GM19351 (cell line): Measurements from ENCODE around the gene PEDS1.
"Not testable (repeated sequence)": the region's sequence is repeated elsewhere in the genome, so short reads cannot be mapped to it uniquely, and the experiment has no call there.

Experiments
- ATAC-seq: cut with Tn5 transposase; IDR thresholded peaks from one replicate; pipeline ENCODE4 v1.9.1; 2021; ENCODE audit warnings: mild to moderate bottlenecking, moderate library complexity; ENCODE audit not compliant: unreplicated experiment

Gene PEDS1

DNA sequence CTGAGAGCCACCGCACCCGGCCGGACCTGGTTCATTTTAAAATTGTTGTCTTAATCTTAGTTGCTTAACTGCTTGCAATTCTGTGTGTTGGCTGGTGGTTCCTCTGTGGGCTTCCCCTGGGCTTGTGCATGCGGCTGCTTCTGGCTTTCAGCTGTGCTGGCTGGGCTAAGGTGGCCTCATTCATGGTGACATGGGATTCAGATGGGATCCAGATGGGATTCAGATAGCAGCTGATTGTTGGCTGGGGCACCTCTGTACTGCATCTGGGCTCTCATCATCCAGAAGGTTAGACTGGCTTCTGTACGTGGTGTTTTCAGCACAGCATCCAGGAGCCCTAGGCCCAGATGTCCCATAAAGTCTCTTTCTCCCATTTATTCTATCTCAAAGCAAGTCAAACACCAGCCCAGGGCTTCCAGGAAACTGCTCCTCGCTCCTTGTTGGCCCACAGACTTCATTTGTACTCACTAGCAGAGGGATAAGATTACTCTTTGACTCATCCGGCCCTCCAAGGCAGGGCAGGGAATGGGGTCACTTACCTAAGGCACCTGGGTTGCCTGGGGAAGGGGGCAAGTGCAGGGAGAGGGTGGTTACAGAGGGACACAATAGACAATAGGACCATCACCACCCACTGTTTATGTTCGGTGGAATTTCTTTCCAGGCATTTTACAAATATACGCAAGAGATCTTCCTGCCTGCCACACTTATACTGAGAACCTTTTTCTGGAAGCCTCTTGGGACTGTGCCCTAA lies 10.2 kb upstream of the PEDS1 start:
- no peak for ATAC-seq

GRCh38 chr20:50161494-50161893 lies 8.0 kb upstream of the PEDS1 start:
- ATAC-seq = not testable (repeated sequence)

- ATAC-seq = peak; percentile 8
Measured at GRCh38 chr20:50153153-50153499, 397 bp downstream of the PEDS1 start.

- ATAC-seq = no peak
Measured at GRCh38 chr20:50152394-50153152, 950 bp downstream of the PEDS1 start.

DNA sequence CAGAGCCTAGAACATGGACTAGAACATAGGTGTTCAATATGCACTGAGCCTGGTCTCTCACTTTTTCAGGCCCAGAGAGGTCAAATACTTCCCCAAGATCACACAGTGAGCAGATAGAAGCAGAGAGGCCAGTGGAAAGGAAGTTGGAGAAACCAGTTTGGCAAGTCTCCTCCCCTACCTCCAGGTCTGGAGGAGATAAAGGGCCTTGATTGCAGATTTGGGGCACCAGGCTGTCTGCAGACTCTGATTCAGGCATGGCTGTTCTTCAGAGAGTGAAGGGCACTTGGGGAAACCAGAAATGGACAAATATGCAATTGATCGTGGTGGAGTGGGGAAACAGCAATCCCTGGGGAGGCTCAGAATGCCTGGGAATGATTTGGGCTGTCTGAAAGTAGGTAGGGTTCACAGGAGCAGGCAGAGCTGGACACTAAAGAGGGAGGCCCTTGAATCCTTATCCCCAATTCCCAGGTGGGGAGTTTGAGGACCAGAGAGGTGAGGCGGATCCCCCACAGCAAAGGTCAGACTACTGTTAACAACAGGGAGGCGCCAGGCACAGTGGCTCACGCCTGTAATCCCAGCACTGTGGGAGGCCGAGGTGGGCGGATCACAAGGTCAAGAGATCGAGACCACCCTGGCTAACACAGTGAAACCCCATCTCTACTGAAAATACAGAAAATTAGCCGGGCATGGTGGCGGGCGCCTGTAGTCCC lies 2.3 kb downstream of the PEDS1 start:
- ATAC-seq = no peak

DNA sequence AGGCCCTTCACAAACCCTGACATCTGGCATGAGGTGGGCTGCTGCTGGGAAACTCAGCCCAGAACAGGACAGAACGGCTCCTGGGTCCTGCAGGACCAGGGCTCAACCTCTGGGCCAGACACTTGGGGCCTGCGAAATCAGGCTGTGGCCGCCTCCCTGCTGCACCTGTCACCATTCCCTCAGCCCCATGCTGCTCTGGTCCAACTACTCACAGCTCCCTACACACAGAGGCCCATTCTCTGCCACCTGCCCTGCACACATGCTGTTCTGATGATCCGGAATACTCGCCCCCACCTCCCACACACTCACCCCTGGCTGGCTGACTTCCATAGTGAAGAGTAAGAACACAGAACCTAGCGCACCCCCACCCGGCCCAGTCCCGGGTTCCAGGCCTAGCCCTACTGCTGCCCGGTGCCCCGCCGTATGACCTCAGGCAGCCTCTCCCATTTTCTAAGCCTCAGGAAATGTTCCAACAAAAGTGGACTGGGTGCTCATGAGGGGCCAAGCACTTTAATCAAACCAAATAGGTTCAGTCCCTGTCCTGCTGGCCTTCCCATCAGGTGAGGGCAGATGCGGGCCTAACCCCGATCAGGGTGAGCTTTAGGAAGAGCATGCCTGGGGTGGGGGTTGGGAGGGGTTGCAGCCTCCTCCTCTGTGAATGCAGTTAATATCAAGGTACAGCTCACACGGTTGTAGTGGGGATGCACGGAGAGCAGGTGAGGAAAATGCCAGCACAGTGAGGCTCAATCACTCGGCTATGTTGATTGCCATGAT lies 3.9 kb downstream of the PEDS1 start:
- ATAC-seq = no peak

DNA sequence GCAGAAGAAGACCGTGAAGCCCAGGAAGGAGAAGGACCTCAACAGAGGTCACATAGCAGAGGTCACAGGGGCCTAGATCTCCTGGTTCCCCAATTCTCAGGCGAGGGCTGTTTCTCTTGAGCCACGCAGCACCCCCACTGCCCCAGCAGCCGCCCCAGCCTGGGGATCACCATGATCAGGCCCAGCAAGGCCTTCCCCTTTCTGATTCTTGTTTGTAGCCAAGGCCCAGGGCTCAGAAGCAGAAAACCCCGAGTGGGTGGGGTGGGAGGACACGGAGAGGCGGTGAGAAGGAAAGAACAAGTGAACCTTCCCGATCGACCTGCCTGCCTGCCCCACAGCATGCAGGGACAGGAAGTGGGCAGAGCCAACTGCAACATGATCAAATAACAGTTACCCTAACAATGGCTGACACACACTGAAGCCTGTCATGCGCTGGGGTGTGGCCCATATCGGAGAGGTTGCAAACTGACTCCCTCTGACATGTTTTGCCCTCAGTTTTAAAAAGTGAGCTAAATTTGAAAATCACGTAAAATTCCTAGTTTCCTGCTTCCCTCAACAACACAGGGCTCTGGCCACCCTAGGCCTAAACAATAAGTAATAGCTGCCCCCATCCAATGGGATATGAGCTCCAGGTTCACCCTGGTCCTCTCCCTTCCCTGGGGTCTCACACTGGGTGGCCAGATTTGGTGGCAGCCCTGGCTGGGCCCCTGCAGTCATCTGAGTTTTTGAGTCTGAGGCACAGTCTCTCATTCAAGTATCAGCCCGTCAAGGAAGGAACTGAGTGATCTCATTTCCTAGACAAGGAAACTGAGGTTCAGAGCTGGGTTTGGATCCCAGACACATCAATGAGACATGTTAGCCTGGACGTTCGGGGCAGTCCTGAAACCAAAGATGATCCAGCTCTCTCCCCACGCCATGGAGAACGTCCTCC lies 6.5 kb downstream of the PEDS1 start:
- peak; percentile 77 for ATAC-seq

GRCh38 chr20:50146214-50146613 lies 7.3 kb downstream of the PEDS1 start:
- no peak for ATAC-seq

DNA sequence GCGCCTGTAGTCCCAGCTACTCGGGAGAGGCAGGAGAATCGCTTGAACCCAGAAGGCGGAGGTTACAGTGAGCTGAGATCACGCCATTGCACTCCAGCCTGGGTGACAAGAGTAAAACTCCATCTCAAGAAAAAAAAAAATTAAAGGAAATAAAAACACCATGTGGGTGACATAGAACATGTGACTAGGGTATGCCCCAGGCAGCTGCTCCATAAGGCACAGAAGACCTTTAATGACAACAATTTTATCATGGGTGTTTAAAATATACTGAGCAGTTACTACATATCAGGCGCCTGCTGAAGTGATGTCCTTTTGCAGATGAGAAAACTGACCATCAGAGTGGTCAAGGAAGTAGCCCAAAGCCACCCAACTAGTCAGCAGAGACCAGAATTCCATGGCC lies 8.0 kb downstream of the PEDS1 start:
- no peak for ATAC-seq

DNA sequence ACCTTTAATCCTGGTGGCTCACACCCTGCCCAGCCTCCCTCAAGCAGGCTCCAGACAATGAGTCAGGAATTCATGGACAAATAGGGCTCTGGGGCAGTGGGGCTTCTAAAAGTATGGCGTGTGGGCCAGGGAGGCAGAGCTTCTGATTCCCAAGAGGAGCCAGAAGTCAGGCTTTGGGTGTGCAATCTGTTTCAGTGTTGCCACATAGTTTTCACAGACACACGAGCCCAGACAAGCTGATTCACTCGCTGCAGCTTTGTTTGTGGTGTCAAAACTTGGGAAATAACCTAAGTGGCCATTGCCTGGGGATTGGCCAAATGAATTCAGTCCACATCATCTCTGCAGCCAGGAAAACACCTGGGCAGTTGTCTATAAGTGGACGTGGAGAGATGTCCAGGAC lies 9.2 kb downstream of the PEDS1 start:
- no peak for ATAC-seq

- no peak for ATAC-seq
Measured at GRCh38 chr20:50142812-50143211, 10.7 kb downstream of the PEDS1 start.

- ATAC-seq = no peak
Measured at GRCh38 chr20:50141811-50142561, 11.5 kb downstream of the PEDS1 start.

- ATAC-seq = no peak
Measured at GRCh38 chr20:50141018-50141675, 12.4 kb downstream of the PEDS1 start.

DNA sequence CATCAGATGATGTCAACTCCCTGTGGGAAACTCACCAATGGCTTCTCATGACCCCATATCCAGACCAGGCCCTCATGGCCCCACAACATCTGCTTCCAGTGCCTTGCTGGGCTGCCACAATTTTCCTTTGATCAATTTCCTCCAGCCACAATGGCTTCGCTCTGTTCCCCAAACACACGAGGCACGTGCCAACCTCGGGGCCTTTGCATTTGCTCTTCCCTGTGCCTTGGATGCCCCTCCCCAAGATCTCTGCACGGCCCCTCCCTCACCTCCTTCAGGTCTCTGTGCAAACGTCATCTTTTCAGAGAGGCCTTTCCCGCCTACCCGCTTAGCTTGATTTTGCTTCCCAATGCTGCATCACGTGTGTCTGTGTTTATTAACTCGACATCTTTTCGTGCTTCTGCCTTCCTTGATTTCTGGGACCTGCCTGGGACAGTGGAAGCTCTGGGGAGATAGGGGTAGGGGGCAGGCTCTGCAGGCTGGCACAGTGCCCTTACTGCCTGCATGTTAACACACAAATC lies 13.1 kb downstream of the PEDS1 start:
- no peak for ATAC-seq

DNA sequence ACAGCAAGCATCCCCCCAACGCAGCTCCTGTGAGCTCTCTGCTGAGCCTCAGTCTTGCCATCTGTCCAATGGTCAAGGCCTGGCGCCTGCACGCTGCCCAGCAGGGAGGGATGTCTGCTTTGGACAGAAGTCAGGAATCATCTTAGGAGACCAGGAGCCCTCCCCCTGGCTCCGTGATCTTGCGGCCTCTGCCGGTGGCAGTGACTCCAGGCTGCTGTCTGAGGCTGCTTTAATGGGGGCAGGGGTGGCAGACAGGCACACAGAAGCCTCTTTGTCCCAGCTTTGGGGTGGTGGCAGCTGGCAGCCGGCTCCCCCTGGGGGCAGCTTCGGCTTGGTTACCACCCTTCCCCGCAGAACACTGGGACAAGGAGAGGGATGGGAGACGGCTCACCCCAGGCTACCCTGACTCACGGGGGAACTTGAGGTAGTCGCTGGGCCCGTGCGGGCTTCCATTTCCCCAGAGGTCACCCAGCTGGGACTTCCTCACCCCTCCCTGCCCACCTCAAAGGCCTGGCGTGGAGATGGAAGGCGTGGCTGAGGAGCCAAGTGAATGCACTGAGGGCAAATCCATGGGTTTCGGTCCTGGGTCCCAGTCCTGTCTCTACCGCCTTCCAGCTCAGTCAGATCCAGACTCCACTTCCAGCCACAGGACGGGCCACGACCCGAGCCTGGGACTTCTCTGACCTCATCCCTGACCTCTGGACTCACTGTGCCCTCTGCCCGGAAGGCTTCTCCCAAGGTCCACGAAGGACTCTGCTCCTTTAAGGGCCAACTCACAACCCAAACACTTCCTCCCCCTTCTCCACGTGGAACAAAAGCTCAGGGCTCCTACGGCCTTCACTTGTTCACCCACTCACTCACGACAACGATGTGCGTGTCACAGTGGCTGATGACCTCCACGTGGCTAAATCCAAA lies 14.8 kb downstream of the PEDS1 start:
- no peak for ATAC-seq

GRCh38 chr20:50138120-50138478 lies 15.4 kb downstream of the PEDS1 start:
- ATAC-seq = no peak

GRCh38 chr20:50137702-50138101 lies 15.8 kb downstream of the PEDS1 start:
- not testable (repeated sequence) for ATAC-seq
